OCI-LY1 (cell line): ENCODE data around the gene PCSK6.

Source experiments
- CTCF ChIP-seq: fragments of 200-600 bp; sonication (generic), shearing (Covaris generic); IDR thresholded peaks from 2 replicates; pipeline ENCODE4 v1.5.1; 2017; ENCODE audit warnings: mild to moderate bottlenecking, antibody characterized with exemption, low read length, moderate library complexity, mixed read lengths
- EZH2 ChIP-seq: fragments of 200-600 bp; sonication (generic), shearing (Covaris generic); IDR thresholded peaks from 2 replicates; pipeline ENCODE4 v1.8.0; 2017; ENCODE audit warnings: borderline replicate concordance, mixed run types, mild to moderate bottlenecking, antibody characterized with exemption, low read length, moderate library complexity, mixed read lengths

DNA sequence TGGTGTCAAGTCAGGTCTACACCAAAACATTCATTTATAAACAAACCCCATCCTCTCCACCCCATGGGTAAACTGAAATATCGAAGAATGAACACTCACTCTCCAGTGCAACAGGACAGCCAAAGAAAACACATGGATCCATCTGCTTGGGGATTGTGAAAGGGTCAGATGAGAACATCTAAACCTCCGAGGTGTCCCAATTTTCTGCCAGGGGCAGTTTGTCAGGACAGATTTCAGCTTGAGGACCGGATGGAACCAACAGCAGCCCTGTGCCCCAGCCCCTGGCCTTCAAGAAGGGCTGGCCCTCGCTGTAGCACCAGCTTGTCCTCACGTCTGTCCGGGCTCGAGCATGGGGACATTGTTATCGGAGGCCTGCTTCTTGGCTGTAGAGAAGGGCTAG is 45.5 kb downstream of the PCSK6 start:
- TF ChIP-seq CTCF (no peak), EZH2 (no peak)
